ENCODE results near the gene ARHGAP6.
"Not testable (repeated sequence)": the region's sequence is repeated elsewhere in the genome, so short reads cannot be mapped to it uniquely, and the experiment has no call there.

The ARHGAP6 gene

GRCh38 chrX:11530621-11531020, 135.1 kb downstream of the ARHGAP6 start:
- Histone ChIP-seq H3K4me3 (no peak overlapping the region), H3K27ac (peak overlapping the region in 1 of 2 donors; percentile 35)
- TF ChIP-seq CTCF (IDR thresholded peaks at IDR 0.05): no peak
- no peak for DNase-seq (ENCODE audit: low spot score)

GRCh38 chrX:11528623-11529022, 137.1 kb downstream of the ARHGAP6 start:
- H3K4me3 ChIP-seq: no peak overlapping the region
- DNase-seq (ENCODE audit: low spot score): no peak
- no peak overlapping the region for H3K27ac ChIP-seq
- no peak for TF ChIP-seq CTCF (IDR thresholded peaks at IDR 0.05)

GRCh38 chrX:11525685-11526084, 140.0 kb downstream of the ARHGAP6 start:
- DNase-seq (ENCODE audit: low spot score): no peak
- H3K4me3 ChIP-seq: no peak overlapping the region
- H3K27ac ChIP-seq: no peak overlapping the region
- TF ChIP-seq CTCF (IDR thresholded peaks at IDR 0.05): no peak

GRCh38 chrX:11519234-11519633, 146.5 kb downstream of the ARHGAP6 start:
- H3K27ac ChIP-seq, H3K4me3 ChIP-seq: not testable (repeated sequence)

DNA sequence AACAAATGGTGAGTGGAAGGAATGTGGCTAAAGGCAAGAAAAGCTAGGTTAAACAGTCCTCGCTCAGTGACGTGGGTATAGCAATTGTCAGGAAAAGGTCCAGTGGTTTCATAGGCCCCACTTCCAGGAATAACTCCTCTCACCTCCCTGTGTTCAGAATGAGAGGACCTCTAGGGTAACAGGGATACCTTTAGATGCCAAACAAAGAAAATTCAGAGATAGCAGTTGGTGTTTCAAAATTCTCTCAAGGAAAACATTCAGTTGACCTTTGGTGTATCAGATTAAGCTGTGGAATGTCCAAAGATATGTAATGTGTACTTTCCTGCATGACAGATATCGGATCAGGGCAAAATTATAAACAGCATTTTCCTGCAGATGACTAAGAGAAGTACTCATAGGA, 155.9 kb downstream of the ARHGAP6 start:
- no peak for TF ChIP-seq CTCF (IDR thresholded peaks at IDR 0.05)
- no peak overlapping the region for H3K4me3 ChIP-seq
- peak overlapping the region in 1 of 2 donors; percentile 18 for H3K27ac ChIP-seq
- DNase-seq (ENCODE audit: low spot score): no peak

More at GRCh38 chrX:11519234-11519633, 146.5 kb downstream of the ARHGAP6 start:
- DNase-seq (ENCODE audit: low spot score): not testable (repeated sequence)

GRCh38 chrX:11504234-11504633, 161.5 kb downstream of the ARHGAP6 start:
- Histone ChIP-seq H3K4me3 (no peak overlapping the region), H3K27ac (no peak overlapping the region)
- TF ChIP-seq CTCF (IDR thresholded peaks at IDR 0.05): no peak
- DNase-seq (ENCODE audit: low spot score): no peak

DNA sequence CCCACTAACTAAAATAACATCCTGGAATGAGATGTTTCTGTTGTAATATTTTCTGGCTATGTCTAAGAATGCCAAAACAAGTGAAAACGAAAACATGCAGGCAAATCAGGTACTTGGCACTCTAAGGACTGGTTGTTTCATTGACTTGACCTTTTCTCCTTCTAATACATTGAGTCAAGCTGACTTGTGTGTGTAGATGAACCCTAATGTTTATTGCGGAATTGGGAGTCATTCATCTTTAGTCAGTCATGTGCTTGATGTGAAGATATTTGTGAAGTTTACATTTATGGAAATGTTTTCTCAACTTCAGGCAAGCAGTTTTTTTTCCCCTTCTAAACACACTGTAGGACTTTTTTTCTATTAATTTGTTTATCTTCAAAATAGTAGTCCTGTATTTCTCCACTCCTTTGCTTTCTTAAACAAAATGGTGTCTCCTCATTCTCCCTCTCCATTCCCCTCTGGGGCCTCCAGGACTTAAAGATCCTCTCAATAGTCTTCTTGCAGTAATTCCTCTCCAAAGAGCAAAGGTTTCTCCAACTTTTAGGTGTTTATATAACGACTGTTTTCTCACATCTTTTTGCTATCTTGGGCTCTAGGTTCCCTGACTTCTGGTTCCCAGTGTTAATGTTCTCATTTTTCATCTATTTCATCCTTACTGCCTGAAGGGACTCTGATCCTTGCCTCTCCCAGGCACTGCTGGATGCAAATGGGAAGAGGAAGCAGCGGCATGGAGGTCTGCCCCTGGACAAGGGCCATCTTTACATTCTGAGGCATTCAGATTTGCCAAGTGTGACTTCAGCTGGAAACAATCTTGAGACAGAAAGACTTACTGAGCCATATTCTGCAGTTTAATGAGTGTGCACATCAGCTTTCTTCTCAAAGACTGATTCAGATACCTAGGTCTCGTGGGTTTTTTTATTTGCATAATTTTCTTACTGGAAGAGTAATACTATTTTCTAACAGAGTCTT, 166.4 kb downstream of the ARHGAP6 start:
- no peak for TF ChIP-seq CTCF (IDR thresholded peaks at IDR 0.05)
- no peak for DNase-seq (ENCODE audit: low spot score)
- H3K4me3 ChIP-seq: no peak overlapping the region
- no peak overlapping the region for H3K27ac ChIP-seq

DNA sequence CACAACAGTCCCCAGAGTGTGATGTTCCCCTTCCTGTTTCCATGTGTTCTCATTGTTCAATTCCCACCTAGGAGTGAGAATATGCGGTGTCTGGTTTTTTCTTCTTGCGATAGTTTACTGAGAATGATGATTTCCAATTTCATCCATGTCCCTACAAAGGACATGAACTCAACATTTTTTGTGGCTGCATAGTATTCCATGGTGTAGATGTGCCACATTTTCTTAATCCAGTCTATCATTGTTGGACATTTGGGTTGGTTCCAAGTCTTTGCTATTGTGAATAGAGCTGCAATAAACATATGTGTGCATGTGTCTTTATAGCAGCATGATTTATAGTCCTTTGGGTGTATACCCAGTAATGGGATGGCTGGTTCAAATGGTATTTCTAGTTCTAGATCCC, 174.3 kb downstream of the ARHGAP6 start:
- not testable (repeated sequence) for H3K4me3 ChIP-seq; H3K27ac ChIP-seq; DNase-seq (ENCODE audit: low spot score)
